Fibroblast of lung (primary cell): ENCODE measurements around the gene GPR143.

ENCODE experiments used
- CTCF ChIP-seq, 2 donors: IDR thresholded peaks in 1 of 2; conservative IDR thresholded peaks in 1 of 2; 1 replicate in 1 of 2; 2 replicates in 1 of 2; pipeline ENCODE4 v1.5.1; 2011 to 2012; ENCODE audit warnings: low read length in 2 of 2, control low read depth in 1 of 2, inconsistent platforms in 1 of 2, low read depth in 1 of 2, mild to moderate bottlenecking in 1 of 2
- EZH2 ChIP-seq: IDR thresholded peaks from 2 replicates; pipeline ENCODE4 v1.5.1; 2012; ENCODE audit warnings: low read length, control low read depth, mild to moderate bottlenecking; ENCODE audit errors: missing control alignments

DNA sequence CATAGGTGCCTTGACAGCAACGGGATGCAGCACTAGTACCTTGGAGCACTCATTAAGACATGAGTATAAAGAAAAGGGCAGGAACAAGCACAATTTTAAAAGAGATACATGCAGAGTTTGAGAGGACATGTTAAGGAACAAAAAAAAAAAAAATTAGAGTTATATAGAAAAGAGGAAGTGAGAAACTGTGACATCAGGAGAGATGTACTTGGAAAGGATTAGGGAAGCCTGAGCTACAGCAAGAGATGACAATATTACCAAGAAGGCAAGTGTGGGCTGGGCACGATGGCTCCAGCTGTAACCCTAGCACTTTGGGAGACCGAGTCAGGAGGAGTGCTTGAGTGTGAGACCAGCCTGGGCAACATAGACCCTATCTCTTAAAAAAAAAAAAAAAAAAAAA lies 37.4 kb downstream of the GPR143 start:
- no peak for TF ChIP-seq CTCF (conservative IDR thresholded peaks at IDR 0.05 in 1 of 2, IDR thresholded peaks at IDR 0.05 in 1 of 2; ENCODE audit: low read depth in 1 of 2, low read length in 2 of 2)
- no peak for TF ChIP-seq EZH2
